Liver (tissue), 3 donors: ENCODE results near the gene USP2.

Experiments
- CTCF ChIP-seq: fragments of 150-350 bp; IDR thresholded peaks from 2 replicates; pipeline ENCODE4 v1.5.1; 2017; ENCODE audit warnings: improper control_type of control experiment, low read depth, low read length; ENCODE audit not compliant: missing input control
- RAD21 ChIP-seq, 2 donors: IDR thresholded peaks; 2 replicates each; pipeline ENCODE4 v1.6.1; 2016; ENCODE audit warnings: antibody characterized with exemption in 2 of 2, mild to moderate bottlenecking in 2 of 2
- TAF1 ChIP-seq: conservative IDR thresholded peaks from 2 replicates; pipeline ENCODE4 v1.6.1; 2016; ENCODE audit warnings: antibody characterized with exemption, mild to moderate bottlenecking
- donor health status: healthy.
- donor health status: healthy.

GRCh38 chr11:119419246-119419645 lies 37.8 kb upstream of the USP2 start:
- TF ChIP-seq TAF1 (no peak), RAD21 (IDR thresholded peaks at IDR 0.05) (no peak), CTCF (no peak)
